Measurements from ENCODE around the gene CCDC9B. TPM values are rescaled to one million over a fixed set of nuclear protein-coding genes. Genes with fewer than 3 reads are reported as not detected.

CCDC9B gene
- total RNA-seq, 1 experiment from 2014 or later = 1.4 TPM

DNA sequence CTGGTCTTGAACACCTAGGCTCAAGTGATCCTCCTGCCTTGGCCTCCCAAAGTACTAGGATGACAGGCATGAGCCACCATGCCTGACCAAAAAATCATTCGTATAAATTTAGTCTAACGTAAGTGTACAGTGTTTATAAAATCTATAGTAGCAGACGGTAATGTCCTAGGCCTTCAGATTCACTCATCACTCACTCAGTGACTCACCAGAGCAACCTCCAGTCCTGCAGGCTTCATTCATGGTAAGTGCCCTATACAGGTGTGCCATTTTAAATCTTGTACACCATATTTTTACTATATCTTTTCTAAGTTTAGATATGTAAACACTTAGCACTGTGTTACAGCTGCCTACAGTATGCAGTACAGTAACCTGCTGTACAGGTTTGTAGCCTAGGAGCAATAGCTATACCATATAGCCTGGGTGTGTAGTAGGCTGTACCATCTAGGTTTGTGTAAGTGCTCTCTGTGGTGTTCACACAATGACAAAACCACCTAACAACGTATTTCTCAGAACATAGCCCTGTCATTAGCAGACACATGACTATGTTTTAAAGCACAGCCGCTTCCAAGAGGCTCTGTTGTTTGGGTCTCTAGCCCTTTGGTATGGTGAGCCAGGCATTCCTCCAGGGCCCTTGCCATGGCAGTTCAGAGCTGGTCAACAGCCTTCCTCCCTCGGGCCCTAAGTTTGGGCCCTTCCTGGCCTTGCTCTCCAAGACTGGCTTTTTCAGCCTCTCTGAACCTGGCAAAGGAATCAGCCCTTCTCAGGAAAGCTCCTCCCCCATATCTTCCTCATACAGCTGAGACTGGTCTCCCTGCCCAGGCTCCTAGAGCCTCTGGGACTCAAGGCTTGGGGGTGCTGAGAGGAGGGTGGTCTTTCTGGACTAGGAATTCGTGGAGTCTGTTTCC, 1.9 kb upstream of the CCDC9B start:
- Mint-ChIP-seq H3K9me3 (no peaks in the 10 kb centered on the region), H3K4me1 (peaks cover 26% of the 10 kb centered on the region), H3K36me3 (no peaks in the 10 kb centered on the region), H3K27ac (no peak overlapping the region), H3K4me3 (no peak overlapping the region), H3K27me3 (ENCODE audit: low read depth) (peaks cover 3% of the 10 kb centered on the region; the same call in 1 of the 2 replicates)
- DNase-seq (ENCODE audit: low spot score) (no peak), ATAC-seq (no peak)
- TF ChIP-seq ETV6 (CRISPR knock-in tag; IDR thresholded peaks at IDR 0.05) (no peak), JUN (CRISPR knock-in tag; IDR thresholded peaks at IDR 0.05) (no peak), MXD4 (CRISPR knock-in tag; IDR thresholded peaks at IDR 0.05; ENCODE audit: borderline replicate concordance) (no peak), HMGA2 (CRISPR knock-in tag; IDR thresholded peaks at IDR 0.05) (no peak), TEAD4 (CRISPR knock-in tag; IDR thresholded peaks at IDR 0.05) (no peak), JAZF1 (CRISPR knock-in tag; IDR thresholded peaks at IDR 0.05) (no peak), FOXJ3 (CRISPR knock-in tag; IDR thresholded peaks at IDR 0.05; ENCODE audit: borderline replicate concordance) (no peak), SMAD4 (CRISPR knock-in tag; IDR thresholded peaks at IDR 0.05) (no peak), KAT7 (CRISPR knock-in tag; IDR thresholded peaks at IDR 0.05; ENCODE audit: borderline replicate concordance) (no peak), ZNF121 (CRISPR knock-in tag; IDR thresholded peaks at IDR 0.05) (no peak), ZNF396 (CRISPR knock-in tag; IDR thresholded peaks at IDR 0.05; ENCODE audit: borderline replicate concordance) (no peak), ZNF263 (CRISPR knock-in tag; IDR thresholded peaks at IDR 0.05; ENCODE audit: low read depth) (no peak)
- TF ChIP-seq, protein P1, sequence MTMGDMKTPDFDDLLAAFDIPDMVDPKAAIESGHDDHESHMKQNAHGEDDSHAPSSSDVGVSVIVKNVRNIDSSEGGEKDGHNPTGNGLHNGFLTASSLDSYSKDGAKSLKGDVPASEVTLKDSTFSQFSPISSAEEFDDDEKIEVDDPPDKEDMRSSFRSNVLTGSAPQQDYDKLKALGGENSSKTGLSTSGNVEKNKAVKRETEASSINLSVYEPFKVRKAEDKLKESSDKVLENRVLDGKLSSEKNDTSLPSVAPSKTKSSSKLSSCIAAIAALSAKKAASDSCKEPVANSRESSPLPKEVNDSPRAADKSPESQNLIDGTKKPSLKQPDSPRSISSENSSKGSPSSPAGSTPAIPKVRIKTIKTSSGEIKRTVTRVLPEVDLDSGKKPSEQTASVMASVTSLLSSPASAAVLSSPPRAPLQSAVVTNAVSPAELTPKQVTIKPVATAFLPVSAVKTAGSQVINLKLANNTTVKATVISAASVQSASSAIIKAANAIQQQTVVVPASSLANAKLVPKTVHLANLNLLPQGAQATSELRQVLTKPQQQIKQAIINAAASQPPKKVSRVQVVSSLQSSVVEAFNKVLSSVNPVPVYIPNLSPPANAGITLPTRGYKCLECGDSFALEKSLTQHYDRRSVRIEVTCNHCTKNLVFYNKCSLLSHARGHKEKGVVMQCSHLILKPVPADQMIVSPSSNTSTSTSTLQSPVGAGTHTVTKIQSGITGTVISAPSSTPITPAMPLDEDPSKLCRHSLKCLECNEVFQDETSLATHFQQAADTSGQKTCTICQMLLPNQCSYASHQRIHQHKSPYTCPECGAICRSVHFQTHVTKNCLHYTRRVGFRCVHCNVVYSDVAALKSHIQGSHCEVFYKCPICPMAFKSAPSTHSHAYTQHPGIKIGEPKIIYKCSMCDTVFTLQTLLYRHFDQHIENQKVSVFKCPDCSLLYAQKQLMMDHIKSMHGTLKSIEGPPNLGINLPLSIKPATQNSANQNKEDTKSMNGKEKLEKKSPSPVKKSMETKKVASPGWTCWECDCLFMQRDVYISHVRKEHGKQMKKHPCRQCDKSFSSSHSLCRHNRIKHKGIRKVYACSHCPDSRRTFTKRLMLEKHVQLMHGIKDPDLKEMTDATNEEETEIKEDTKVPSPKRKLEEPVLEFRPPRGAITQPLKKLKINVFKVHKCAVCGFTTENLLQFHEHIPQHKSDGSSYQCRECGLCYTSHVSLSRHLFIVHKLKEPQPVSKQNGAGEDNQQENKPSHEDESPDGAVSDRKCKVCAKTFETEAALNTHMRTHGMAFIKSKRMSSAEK (CRISPR knock-in tag; IDR thresholded peaks at IDR 0.05; ENCODE audit: borderline replicate concordance) = no peak
- TF ChIP-seq, protein P2, sequence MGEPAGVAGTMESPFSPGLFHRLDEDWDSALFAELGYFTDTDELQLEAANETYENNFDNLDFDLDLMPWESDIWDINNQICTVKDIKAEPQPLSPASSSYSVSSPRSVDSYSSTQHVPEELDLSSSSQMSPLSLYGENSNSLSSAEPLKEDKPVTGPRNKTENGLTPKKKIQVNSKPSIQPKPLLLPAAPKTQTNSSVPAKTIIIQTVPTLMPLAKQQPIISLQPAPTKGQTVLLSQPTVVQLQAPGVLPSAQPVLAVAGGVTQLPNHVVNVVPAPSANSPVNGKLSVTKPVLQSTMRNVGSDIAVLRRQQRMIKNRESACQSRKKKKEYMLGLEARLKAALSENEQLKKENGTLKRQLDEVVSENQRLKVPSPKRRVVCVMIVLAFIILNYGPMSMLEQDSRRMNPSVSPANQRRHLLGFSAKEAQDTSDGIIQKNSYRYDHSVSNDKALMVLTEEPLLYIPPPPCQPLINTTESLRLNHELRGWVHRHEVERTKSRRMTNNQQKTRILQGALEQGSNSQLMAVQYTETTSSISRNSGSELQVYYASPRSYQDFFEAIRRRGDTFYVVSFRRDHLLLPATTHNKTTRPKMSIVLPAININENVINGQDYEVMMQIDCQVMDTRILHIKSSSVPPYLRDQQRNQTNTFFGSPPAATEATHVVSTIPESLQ (CRISPR knock-in tag; IDR thresholded peaks at IDR 0.05) = no peak
- TF ChIP-seq, protein P3, sequence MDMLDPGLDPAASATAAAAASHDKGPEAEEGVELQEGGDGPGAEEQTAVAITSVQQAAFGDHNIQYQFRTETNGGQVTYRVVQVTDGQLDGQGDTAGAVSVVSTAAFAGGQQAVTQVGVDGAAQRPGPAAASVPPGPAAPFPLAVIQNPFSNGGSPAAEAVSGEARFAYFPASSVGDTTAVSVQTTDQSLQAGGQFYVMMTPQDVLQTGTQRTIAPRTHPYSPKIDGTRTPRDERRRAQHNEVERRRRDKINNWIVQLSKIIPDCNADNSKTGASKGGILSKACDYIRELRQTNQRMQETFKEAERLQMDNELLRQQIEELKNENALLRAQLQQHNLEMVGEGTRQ (CRISPR knock-in tag; IDR thresholded peaks at IDR 0.05) = no peak
- TF ChIP-seq, protein P4, sequence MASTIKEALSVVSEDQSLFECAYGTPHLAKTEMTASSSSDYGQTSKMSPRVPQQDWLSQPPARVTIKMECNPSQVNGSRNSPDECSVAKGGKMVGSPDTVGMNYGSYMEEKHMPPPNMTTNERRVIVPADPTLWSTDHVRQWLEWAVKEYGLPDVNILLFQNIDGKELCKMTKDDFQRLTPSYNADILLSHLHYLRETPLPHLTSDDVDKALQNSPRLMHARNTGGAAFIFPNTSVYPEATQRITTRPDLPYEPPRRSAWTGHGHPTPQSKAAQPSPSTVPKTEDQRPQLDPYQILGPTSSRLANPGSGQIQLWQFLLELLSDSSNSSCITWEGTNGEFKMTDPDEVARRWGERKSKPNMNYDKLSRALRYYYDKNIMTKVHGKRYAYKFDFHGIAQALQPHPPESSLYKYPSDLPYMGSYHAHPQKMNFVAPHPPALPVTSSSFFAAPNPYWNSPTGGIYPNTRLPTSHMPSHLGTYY (CRISPR knock-in tag; IDR thresholded peaks at IDR 0.05) = no peak
- TF ChIP-seq, protein P5, sequence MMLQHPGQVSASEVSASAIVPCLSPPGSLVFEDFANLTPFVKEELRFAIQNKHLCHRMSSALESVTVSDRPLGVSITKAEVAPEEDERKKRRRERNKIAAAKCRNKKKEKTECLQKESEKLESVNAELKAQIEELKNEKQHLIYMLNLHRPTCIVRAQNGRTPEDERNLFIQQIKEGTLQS (CRISPR knock-in tag; conservative IDR thresholded peaks at IDR 0.05) = no peak
- TF ChIP-seq, protein P6, sequence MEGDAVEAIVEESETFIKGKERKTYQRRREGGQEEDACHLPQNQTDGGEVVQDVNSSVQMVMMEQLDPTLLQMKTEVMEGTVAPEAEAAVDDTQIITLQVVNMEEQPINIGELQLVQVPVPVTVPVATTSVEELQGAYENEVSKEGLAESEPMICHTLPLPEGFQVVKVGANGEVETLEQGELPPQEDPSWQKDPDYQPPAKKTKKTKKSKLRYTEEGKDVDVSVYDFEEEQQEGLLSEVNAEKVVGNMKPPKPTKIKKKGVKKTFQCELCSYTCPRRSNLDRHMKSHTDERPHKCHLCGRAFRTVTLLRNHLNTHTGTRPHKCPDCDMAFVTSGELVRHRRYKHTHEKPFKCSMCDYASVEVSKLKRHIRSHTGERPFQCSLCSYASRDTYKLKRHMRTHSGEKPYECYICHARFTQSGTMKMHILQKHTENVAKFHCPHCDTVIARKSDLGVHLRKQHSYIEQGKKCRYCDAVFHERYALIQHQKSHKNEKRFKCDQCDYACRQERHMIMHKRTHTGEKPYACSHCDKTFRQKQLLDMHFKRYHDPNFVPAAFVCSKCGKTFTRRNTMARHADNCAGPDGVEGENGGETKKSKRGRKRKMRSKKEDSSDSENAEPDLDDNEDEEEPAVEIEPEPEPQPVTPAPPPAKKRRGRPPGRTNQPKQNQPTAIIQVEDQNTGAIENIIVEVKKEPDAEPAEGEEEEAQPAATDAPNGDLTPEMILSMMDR (IDR thresholded peaks at IDR 0.05) = no peak
- TF ChIP-seq, protein P7, sequence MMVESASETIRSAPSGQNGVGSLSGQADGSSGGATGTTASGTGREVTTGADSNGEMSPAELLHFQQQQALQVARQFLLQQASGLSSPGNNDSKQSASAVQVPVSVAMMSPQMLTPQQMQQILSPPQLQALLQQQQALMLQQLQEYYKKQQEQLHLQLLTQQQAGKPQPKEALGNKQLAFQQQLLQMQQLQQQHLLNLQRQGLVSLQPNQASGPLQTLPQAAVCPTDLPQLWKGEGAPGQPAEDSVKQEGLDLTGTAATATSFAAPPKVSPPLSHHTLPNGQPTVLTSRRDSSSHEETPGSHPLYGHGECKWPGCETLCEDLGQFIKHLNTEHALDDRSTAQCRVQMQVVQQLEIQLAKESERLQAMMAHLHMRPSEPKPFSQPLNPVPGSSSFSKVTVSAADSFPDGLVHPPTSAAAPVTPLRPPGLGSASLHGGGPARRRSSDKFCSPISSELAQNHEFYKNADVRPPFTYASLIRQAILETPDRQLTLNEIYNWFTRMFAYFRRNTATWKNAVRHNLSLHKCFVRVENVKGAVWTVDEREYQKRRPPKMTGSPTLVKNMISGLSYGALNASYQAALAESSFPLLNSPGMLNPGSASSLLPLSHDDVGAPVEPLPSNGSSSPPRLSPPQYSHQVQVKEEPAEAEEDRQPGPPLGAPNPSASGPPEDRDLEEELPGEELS (CRISPR knock-in tag; IDR thresholded peaks at IDR 0.05) = no peak
- TF ChIP-seq, protein P8, sequence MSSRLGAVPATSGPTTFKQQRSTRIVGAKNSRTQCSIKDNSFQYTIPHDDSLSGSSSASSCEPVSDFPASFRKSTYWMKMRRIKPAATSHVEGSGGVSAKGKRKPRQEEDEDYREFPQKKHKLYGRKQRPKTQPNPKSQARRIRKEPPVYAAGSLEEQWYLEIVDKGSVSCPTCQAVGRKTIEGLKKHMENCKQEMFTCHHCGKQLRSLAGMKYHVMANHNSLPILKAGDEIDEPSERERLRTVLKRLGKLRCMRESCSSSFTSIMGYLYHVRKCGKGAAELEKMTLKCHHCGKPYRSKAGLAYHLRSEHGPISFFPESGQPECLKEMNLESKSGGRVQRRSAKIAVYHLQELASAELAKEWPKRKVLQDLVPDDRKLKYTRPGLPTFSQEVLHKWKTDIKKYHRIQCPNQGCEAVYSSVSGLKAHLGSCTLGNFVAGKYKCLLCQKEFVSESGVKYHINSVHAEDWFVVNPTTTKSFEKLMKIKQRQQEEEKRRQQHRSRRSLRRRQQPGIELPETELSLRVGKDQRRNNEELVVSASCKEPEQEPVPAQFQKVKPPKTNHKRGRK (CRISPR knock-in tag; IDR thresholded peaks at IDR 0.05; ENCODE audit: borderline replicate concordance) = no peak
- POLR2A ChIA-PET = interaction anchor here (0.6 to 0.8 kb wide), 2 partner anchors 20 to 54 kb away, joined by 3 to 7 read pairs; no protein-coding TSS in a partner anchor
- CTCF ChIA-PET = interaction anchor here (0.7 to 9.6 kb wide), 10 partner anchors 13 to 80 kb away, joined by 4 to 234 read pairs (median 40); partner anchors contain the start of genes DISP2, IVD and KNSTRN

Measured in WTC11 (cell line).